Muscle of back (tissue), 11 donors: ENCODE measurements around the gene ARHGAP4. TPM values are rescaled to one million over a fixed set of nuclear protein-coding genes. Genes with fewer than 3 reads are reported as not detected.

Experiments used
- DNase-seq, 3 donors: peaks; one replicate each; pipeline versions ENCODE4 v3.0.0 to v3.0.0-alpha.2; 2013
- polyA plus RNA-seq, 10 donors: library from polyadenylated mRNA; unstranded; fragments of 120-200 nt; gene quantifications; one replicate each; pipeline ENCODE4 v1.2.1, GENCODE V29; 2013; ENCODE audit not compliant: insufficient read length in 10 of 10

ARHGAP4 gene
- polyA plus RNA-seq, 10 donors: 14.7 to 28.5 (median 19.5) TPM

DNA sequence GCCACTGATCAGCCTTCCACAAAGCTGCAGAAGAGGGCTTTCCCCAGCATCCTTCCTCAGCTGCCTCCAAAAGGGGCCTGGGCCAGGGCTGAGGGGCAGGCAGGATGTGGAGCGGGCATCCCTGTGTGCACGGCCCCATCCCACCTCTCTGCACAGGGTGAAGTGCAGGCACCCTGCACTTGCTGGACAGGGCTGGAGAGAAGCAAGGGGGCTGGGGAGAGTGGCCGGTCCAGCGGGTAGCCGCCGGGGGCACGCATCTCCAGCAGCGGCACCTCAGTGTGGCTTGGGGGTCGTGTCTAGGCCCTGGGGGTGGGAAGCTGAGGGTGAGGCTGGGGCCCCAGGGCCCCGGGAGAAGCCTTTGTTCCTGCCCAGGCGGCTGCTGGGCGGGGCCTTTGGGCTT lies 18.6 kb downstream of the ARHGAP4 start:
- DNase-seq: no peak

GRCh38 chrX:153906126-153906917 lies 19.7 kb downstream of the ARHGAP4 start:
- DNase-seq: no peak

GRCh38 chrX:153905481-153906095 lies 20.5 kb downstream of the ARHGAP4 start:
- DNase-seq: no peak

- DNase-seq: no peak
Observed at GRCh38 chrX:153903991-153904957, 21.8 kb downstream of the ARHGAP4 start, which contains the start of gene AVPR2. TSS of gene AVPR2 (plus strand) at chrX:153904673. CDS start at chrX:153905146, 473 bp downstream.

DNA sequence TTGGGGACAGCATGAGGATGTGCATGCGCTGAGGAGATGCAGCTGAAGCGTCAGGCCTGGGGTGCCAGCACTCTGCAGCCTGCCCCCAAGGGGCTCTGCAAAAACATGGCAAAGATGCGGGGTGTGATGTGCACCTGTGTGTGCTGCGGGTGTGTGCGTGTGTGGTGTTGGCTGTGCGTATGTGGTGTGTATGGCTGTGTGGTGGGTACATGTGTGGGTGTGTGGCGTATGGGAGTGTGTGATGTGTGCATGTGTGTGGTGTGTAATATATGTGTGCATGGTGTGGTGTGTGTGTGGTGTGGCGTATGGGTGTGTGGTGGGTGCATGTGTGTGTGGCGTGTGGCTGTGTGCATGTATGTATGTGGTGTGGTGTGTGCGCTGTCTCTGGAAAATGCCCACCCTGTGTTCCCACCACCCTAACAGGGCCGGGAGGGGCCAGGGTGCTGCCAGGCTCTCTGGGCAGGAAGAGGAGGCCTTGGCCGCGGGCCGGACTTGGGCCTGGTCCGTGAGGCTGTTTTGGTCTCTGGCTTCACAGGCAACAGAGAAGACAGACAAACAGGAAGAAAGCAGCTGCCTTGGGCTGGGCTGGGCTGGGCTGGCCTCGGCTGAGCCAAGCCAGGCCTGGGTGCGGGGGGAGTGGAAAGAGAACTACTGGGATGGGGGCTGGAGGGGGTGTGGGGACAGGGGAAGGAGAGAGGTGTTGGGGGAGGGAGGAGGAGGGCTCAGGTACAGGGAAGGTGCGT lies 22.7 kb downstream of the ARHGAP4 start:
- DNase-seq: no peak

DNA sequence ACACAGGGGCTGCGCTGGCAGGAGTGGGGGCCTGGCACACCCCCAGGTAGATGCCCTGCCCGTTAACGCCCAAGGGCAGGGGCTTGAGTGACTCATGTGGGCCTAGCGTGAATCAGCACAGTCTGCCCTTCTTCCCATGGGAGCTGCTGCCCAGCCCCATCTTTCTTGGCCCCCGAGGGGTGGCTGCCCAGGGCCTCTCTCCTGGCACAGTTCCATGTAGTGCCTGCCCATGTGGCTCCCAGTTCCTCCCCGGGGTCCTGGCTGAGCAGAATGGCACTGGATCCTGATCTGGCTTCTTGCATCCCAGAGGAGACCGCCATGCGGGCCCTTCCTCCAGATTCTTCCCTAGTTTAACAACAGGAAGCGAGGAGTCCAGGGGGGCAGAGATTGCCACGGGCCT lies 23.7 kb downstream of the ARHGAP4 start:
- no peak for DNase-seq

GRCh38 chrX:153901753-153902140 lies 24.3 kb downstream of the ARHGAP4 start:
- DNase-seq: no peak

GRCh38 chrX:153900831-153901752 lies 25.0 kb downstream of the ARHGAP4 start:
- peak; percentile 55 to 77 (median 73) for DNase-seq

GRCh38 chrX:153897899-153898298 lies 28.2 kb downstream of the ARHGAP4 start:
- no peak for DNase-seq

- DNase-seq: no peak
Observed at GRCh38 chrX:153889123-153889522, 36.9 kb downstream of the ARHGAP4 start.

GRCh38 chrX:153888344-153888743 lies 37.7 kb downstream of the ARHGAP4 start:
- no peak for DNase-seq

DNA sequence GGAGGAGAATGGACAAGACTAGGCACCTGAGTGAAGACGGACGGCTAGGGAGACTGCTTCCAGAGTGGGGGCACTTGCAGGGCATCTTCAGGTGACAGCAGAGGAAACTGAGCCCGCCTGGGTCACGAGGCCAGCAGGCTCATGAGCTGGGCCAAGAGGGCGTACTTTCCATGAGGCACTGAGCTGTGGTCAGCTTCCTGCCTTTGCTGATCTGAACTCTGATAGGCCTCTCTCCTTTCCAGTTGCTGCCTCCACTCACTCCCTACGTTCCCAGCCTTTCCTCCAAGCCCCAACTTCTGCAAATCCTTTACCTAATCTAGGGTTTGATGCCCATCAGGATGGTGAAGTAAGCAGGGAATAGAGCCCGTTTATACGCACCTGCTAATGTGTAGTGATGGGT lies 38.7 kb downstream of the ARHGAP4 start:
- DNase-seq: no peak

- no peak for DNase-seq
Observed at GRCh38 chrX:153886915-153887314, 39.1 kb downstream of the ARHGAP4 start.

DNA sequence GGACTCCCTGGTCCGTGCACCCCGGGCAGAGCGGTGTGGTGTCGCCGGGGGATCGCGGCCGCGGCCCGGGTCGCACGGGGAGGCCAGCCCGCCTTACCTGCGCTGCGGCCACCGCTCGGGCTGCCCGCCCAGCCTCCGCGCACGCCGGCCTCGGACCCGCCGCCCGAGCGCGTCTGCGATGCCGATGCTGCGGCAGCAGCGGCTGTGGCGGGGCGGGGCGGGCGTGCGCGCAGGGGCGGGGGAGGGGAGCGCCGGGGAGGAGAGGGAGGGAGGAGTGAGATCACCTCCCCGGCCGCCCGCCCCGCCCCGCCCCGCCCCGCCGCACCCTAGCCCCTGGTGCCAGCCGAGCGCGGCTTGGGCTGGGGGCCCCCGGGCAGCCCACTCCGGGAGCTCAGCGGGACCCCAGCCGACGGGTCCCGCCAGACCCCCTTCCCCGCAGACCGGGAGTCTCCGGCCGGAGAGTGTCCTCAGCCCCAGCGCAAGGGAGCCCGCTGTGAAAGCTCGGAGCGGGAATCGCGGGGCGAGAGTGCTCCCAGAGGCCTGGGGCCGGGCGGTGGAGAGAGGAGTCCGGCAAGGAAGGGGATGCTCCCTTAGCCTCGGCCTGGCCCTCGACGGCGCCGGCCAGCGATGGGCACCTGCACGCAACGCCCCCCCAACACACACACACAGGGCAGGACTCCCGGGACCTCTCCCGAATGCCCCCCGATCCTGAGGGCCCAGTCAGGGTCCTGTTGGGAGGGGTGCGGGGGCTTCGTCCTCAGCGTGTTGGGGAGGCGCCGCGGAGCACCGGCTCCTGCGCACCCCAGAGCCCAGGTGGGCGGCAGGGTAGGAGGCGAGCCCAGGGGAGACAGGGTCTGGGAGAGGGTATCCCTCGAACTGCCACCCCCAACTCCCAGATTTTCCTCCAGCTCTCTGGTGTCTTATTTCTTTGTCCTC lies 39.8 kb downstream of the ARHGAP4 start, which contains the start of gene L1CAM:
Gene L1CAM (minus strand): TSS at position 206 of the 936 bp plus-strand sequence. CDS start 10,337 bp downstream, outside the sequence.
- no peak for DNase-seq

- no peak for DNase-seq
Observed at GRCh38 chrX:153885208-153885787, 40.8 kb downstream of the ARHGAP4 start.

GRCh38 chrX:153884590-153884989 lies 41.5 kb downstream of the ARHGAP4 start:
- no peak for DNase-seq

DNA sequence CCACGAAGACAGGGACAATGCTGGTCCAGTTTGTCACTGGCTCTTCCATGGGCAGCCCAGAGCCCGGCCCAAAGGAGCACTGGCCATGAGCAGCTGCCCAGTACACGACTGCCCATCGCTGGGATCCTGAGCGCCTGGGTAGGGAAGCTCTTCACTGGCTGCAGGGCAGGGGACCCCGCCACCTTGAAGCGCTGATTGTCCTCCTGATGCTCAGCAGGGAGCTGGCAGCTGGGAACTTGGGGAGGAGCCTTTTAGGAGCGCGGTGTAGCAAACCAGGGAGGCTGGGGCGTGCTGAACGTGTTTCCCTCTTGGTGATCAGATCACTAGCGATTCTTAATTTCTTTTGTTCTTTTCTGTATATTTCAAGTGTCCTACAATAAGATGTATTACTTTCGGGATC lies 41.9 kb downstream of the ARHGAP4 start:
- no peak for DNase-seq

- DNase-seq: no peak
Observed at GRCh38 chrX:153883163-153883843, 42.8 kb downstream of the ARHGAP4 start.
